ENCODE data around the gene PLD4. TPM values are rescaled to one million over a fixed set of nuclear protein-coding genes. Genes with fewer than 3 reads are reported as not detected.

Gene PLD4
- total RNA-seq, 1 donor from 2014 or later: 2.6 TPM

GRCh38 chr14:104974665-104975390, 50.1 kb downstream of the PLD4 start:
- no peak for DNase-seq (ENCODE audit: low spot score)

DNA sequence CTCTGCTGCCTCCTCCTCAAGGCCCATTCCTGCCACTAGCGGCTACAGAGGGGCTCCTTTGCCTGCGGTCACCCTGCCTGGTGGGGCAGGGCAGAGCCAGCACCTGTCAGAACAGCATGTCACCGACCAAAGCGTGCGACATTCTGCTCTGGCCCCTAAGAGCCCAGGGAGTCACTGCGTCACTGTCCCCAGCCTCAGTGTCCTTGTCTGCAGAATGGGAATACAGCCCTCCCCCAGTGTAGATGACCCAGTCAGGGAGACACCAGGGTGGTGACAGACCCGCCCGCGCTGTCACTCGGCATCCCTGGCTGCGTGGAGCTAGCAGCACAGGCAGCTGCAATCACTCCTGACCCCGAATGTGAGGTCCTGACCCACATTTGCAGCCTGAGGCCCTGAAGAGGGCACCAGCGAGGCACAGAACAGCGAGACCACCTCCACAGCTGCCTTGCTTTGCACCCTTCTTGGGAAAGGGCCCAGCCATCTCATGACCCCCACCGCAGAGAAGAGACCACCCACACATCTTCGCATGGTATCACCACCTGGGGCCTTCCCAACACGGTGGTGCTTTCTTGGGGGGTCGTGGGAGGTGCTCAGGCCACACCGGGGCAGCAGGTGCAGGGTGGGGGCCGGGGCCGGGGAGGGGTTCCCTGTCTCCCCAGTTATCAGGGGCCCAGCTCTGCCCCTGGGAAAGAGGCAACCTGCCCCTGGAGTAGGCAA, 51.0 kb downstream of the PLD4 start:
- DNase-seq (ENCODE audit: low spot score): no peak

GRCh38 chr14:104976198-104977007, 51.7 kb downstream of the PLD4 start:
- peak; percentile 91 for DNase-seq (ENCODE audit: low spot score)

DNA sequence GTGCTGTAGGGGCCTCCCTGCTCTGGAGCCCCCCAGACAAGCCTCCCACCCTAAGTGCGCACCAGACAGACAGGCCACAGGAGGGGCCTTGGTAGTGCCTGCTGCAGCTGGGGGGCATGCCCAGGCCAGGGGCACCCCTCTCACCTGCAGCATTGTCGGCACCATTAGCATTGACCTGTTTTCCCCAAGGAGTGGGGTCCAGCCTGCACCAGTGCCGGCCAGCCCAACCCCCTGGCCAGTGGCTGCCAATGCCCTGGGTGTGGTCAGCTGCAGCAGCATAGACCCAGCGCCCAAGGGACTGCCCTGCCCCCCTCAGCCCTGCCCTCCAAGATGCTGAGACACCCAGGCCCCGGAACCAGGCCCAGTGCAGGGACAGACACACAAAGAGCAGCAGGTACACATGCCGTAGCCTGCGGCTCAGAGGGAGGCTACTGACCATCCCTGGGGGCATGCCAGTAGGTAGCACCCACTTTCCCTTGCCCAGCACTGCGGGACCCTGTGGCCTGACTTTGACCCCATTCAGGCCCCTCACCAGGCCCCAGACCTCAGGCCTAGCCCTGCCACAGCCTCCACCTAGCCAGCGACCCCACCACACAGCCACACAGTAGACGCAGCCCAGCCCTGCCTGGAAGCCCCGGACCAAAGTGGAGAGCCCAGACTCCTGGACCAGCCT, 52.5 kb downstream of the PLD4 start:
- DNase-seq (ENCODE audit: low spot score): no peak

GRCh38 chr14:104977681-104978653, 53.3 kb downstream of the PLD4 start, which contains the start of gene AHNAK2:
AHNAK2 (minus strand) TSS chr14:104978374; CDS start chr14:104978237, 137 bp downstream.
- DNase-seq (ENCODE audit: low spot score): no peak

GRCh38 chr14:104978746-104979691, 54.3 kb downstream of the PLD4 start:
- DNase-seq (ENCODE audit: low spot score): no peak

DNA sequence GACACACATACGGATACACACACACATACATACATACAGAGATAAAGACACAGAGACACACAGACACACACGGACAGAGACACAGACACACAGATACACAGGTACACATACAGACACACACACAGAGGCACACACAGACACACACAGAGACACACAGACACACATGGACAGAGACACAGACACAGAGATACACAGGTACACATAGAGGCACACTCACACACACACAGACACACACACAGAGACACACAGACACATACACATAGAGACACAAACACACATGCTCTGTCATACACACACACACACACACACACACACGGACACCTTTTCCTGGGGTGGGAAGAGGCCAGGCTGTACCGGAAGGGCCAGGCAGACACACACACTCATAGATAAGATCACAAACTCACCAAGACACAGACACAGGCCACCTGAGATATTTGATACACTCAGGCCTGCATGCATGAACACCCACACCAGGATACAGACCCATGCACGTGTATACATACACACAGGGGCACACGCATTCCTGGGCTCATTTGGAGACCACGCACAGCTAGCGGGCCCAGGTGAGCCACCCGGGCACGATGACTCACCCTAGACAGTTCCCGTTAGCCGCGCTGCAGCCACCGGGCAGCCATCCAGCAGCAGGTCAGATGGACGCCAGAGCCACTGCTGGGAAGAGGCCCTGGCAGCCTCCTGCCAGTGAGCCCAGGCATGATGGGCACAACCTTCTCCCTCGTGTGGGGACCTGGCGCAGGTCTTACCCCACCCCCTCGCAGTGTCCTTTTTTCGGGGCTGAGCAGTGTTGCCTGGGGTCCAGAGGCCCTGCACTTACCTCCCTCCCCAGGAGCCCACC, 55.3 kb downstream of the PLD4 start:
- DNase-seq (ENCODE audit: low spot score): no peak

- DNase-seq (ENCODE audit: low spot score): no peak
Measured at GRCh38 chr14:104980611-104981531, 56.2 kb downstream of the PLD4 start.

- DNase-seq (ENCODE audit: low spot score): no peak
Measured at GRCh38 chr14:104981699-104982541, 57.2 kb downstream of the PLD4 start.

GRCh38 chr14:104982548-104983230, 58.0 kb downstream of the PLD4 start:
- DNase-seq (ENCODE audit: low spot score): no peak

Other genes with a start within 250 kb of the PLD4 start
- gene INF2, start 235.3 kb upstream of the PLD4 start, total RNA-seq: 81.6 TPM
- gene ADSS1, start 200.7 kb upstream of the PLD4 start, total RNA-seq: 11.0 TPM
- gene SIVA1, start 171.7 kb upstream of the PLD4 start, total RNA-seq: 56.5 TPM
- 116 TPM for gene AKT1, start 129.1 kb upstream of the PLD4 start, total RNA-seq
- 9.4 TPM for gene ZBTB42, start 123.8 kb upstream of the PLD4 start, total RNA-seq
- 42.2 TPM for gene CEP170B, start 59.6 kb upstream of the PLD4 start, total RNA-seq
- gene AHNAK2, start 53.5 kb downstream of the PLD4 start, total RNA-seq: 34.5 TPM
- 17.3 TPM for gene CLBA1, start 60.9 kb downstream of the PLD4 start, total RNA-seq
- 8.1 TPM for gene CDCA4, start 96.2 kb downstream of the PLD4 start, total RNA-seq
- gene GPR132, start 140.6 kb downstream of the PLD4 start, total RNA-seq: 1.5 TPM
- 42.2 TPM for gene JAG2, start 243.9 kb downstream of the PLD4 start, total RNA-seq

Data from ureter (tissue), 1 donor.